GM12864 (cell line): ENCODE data around the gene TRAT1.

ENCODE experiments used
- DNase-seq: peaks from one replicate; pipeline ENCODE4 v3.0.0-alpha.2; 2011; ENCODE audit warnings: low read depth
- H3K4me3 ChIP-seq: 2 replicates; pipeline ENCODE4 v1.5.1; 2011; ENCODE audit warnings: mild to moderate bottlenecking, low read depth, low read length, control low read depth
- TF ChIP-seq, protein P1 (sequence below): IDR thresholded peaks from 2 replicates; pipeline ENCODE4 v1.5.1; 2011; ENCODE audit warnings: low read depth, mild to moderate bottlenecking, moderate library complexity, low read length, control low read depth, inconsistent platforms; ENCODE audit errors: missing control alignments

The TRAT1 gene

DNA sequence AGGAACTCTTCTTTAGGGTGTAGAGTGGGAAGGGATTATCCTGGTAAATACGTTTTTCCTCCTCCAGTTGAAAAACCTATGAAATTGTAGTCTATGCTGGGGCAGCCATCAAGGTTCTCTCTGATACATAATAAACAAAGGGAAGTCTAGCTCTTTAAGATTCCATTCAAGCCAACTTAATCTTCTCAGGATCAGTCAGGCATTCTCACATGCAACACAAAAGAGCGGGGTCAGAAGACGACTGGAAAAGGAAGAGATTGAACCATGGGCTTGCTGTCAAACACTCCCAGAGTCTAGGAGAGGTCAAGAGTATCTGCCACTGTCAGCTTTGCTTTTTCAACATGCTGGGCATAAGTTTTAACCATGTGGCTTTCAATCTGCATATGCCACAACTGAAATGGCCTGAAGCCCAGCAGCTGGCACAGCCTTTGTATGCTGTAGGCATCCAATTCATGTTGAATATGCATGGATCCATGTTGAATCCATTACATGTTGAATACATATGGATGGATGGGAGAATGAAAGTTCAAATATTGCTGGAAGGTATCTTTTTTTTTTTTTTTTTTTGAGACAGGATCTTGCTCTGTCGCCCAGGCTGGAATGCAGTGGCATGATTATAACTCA is 8.5 kb downstream of the TRAT1 start:
- DNase-seq = no peak
- TF ChIP-seq, protein P1, sequence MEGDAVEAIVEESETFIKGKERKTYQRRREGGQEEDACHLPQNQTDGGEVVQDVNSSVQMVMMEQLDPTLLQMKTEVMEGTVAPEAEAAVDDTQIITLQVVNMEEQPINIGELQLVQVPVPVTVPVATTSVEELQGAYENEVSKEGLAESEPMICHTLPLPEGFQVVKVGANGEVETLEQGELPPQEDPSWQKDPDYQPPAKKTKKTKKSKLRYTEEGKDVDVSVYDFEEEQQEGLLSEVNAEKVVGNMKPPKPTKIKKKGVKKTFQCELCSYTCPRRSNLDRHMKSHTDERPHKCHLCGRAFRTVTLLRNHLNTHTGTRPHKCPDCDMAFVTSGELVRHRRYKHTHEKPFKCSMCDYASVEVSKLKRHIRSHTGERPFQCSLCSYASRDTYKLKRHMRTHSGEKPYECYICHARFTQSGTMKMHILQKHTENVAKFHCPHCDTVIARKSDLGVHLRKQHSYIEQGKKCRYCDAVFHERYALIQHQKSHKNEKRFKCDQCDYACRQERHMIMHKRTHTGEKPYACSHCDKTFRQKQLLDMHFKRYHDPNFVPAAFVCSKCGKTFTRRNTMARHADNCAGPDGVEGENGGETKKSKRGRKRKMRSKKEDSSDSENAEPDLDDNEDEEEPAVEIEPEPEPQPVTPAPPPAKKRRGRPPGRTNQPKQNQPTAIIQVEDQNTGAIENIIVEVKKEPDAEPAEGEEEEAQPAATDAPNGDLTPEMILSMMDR = no peak
- no peak overlapping the region for H3K4me3 ChIP-seq

DNA sequence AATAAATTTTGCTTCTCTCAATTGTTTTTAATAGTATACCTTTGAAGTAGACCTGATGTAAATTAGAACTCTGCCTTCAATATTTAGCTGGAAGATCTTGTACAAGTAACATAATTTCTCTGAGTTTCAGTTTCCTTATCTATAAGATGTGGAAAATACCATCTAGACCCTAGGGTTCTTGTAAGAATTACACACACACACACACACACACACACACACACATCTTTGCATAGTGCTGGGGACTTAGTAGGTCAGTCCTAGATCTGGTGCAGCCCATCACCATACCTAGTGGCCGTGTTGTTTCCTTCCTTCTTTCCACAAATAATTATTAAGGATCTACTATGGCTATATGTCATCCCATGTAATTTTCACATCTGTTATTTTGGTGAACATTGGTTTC is 11.0 kb downstream of the TRAT1 start:
- no peak for DNase-seq
- H3K4me3 ChIP-seq = no peak overlapping the region
- TF ChIP-seq, protein P1 = no peak

DNA sequence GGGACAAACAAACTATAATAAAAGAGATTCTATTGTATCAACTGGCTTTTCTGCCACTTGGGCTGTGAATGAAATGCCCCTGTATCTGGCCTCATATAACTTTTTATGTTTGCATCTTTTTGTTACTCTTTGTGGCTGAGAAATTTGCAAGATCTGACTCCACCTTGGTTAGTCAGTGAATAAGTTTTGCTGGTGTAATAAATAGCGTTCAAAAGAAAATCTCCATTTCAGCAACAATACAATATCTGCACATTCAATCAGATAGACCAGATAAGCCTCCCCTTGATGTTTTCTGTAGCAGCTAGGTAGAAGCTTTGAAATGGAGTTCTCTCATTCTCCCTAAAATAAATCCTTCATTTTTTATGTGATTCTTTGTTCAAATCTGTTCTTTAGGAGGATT is 12.0 kb downstream of the TRAT1 start:
- DNase-seq = no peak
- no peak overlapping the region for H3K4me3 ChIP-seq
- TF ChIP-seq, protein P1 = no peak

DNA sequence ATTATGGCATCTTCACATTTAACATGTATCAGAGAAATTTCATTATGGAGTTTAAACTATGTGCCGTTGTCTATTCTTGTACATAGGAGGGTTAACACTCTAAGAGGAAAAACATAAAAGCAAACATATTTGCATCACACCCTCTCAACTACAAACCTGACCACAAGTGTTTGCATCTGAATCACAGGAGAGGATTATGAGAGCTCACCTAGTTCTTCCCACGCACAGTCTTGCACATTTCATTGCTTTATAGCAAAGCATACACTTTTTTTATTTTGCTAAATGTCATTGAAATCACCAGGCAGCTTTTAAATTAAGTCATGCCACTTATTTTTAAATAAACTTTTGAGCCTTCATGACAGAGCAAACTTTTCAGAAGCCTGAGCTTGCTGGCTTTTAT is 12.5 kb downstream of the TRAT1 start:
- DNase-seq = no peak
- TF ChIP-seq, protein P1 = no peak
- no peak overlapping the region for H3K4me3 ChIP-seq

DNA sequence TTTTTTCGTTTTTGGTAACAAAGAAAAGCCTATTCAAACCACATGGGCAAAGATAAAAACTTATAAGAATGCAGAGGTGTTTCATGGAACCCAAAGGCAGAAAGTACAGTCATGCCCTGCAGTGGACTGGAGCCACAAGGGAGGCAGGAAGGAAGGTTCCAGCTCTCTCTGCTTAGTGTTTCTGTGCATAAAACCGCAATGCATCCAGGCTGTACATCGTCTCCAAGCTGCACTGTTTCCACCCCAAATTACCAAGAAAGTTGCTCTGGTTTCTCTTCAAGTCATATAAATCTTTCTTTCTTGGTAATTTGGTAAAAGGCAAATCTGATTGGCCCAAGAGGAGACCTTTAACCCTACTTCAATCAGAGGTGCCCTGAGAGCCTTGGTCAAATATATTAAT is 15.8 kb downstream of the TRAT1 start:
- TF ChIP-seq, protein P1 = no peak
- no peak for DNase-seq
- H3K4me3 ChIP-seq = no peak overlapping the region

DNA sequence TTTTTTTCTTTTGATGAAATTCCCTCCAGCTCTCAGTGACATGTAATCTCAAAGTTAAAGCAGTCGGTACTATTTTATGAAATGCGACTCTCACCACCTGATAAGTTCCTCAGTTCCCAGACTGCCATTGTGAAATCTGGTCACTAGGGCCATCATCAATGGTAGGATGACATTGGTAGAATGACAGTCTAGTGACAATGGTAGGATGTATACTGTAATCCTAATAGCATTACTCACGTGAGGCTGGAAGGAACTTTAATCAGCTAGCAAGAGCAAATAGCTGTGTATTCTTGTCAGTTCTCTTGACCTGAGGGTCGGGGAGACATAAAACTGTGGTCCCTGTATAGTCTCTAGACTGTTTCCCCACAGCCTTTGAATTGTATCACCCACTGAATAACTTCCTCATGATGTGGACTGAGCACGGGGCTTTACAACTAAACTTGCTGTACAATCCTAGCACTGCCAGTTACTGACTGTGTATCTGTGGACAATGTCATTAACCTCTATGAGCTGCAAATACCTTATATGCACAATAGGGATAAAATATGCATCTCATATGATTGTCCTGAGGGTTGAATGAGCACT is 23.2 kb downstream of the TRAT1 start:
- no peak for DNase-seq
- TF ChIP-seq, protein P1 = no peak
- H3K4me3 ChIP-seq = no peak overlapping the region

DNA sequence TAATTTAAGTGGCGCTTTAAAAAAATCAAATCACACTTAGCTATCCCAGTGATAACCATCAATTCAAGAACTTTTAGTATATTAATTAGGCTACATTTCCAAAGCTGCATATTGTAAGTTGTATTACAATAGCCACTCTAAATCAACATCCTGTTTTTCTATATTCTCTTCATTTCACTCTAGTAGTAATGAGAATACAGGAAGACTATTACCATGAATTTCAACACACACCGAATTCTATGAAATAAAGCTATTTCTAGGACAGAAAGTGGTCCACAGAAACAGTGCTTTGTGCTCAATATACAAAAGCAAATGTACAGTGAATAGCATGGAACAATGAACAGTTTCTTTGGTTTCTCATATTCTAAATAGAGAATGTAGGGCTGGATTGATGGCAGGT is 24.6 kb downstream of the TRAT1 start:
- no peak overlapping the region for H3K4me3 ChIP-seq
- DNase-seq = no peak
- TF ChIP-seq, protein P1 = no peak
